ENCODE results near the gene SYTL3.

The SYTL3 gene

GRCh38 chr6:158662607-158662953, 12.7 kb downstream of the SYTL3 start:
- TF ChIP-seq, protein P1, sequence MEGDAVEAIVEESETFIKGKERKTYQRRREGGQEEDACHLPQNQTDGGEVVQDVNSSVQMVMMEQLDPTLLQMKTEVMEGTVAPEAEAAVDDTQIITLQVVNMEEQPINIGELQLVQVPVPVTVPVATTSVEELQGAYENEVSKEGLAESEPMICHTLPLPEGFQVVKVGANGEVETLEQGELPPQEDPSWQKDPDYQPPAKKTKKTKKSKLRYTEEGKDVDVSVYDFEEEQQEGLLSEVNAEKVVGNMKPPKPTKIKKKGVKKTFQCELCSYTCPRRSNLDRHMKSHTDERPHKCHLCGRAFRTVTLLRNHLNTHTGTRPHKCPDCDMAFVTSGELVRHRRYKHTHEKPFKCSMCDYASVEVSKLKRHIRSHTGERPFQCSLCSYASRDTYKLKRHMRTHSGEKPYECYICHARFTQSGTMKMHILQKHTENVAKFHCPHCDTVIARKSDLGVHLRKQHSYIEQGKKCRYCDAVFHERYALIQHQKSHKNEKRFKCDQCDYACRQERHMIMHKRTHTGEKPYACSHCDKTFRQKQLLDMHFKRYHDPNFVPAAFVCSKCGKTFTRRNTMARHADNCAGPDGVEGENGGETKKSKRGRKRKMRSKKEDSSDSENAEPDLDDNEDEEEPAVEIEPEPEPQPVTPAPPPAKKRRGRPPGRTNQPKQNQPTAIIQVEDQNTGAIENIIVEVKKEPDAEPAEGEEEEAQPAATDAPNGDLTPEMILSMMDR (IDR thresholded peaks at IDR 0.05; ENCODE audit: low read depth, low read length, missing control alignments) = no peak
- H3K4me3 ChIP-seq (ENCODE audit: low read depth, low read length) = no peak overlapping the region
- DNase-seq (ENCODE audit: low read depth) = no peak

GRCh38 chr6:158662954-158663624, 13.2 kb downstream of the SYTL3 start:
- H3K4me3 ChIP-seq (ENCODE audit: low read depth, low read length) = no peak overlapping the region
- TF ChIP-seq, protein P1 (IDR thresholded peaks at IDR 0.05; ENCODE audit: low read depth, low read length, missing control alignments) = no peak
- DNase-seq (ENCODE audit: low read depth) = no peak

DNA sequence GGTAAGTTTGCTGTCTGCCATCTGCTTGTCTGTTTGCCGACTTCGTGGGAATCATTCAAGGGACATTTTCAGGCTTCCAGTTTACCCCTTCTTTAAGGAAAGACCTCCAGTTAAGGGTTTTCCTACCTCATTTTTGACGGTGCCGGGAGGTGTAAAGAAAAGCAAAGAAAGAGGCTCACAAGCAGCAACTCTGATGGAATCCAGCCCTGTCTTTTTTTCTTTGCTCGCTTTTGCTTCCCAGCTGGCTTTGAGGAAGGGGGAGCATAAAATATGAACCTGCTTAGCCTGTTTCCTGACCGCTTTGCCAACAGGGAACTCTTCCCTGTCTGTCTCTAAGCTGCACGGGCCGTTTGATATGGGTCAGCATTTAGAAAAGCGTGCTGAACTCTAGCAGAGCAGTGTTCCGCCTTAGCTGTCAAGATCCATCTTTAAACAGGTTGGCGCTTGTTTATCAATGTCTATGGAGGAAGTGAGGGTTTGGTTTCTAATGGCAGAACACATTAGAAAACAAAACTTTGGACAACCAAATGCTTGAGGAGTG, 13.8 kb downstream of the SYTL3 start:
- no peak for DNase-seq (ENCODE audit: low read depth)
- H3K4me3 ChIP-seq (ENCODE audit: low read depth, low read length) = no peak overlapping the region

DNA sequence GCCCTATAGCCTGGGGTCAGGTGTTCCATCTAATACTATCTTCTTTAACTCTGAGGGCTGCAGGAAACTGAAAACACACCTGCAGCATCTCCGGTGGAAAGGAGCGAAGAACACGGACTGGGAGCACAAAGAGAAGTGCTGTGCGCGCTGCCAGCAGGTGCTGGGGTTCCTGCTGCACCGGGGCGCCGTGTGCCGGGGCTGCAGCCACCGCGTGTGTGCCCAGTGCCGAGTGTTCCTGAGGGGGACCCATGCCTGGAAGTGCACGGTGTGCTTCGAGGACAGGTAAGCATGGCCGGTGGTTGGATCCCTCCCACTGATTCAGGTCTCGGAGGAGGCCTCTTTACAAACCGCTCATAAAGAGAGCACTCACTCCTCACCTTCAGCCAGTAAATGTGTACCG, 15.5 kb downstream of the SYTL3 start:
- TF ChIP-seq, protein P1 (IDR thresholded peaks at IDR 0.05; ENCODE audit: low read depth, low read length, missing control alignments) = no peak
- no peak overlapping the region for H3K4me3 ChIP-seq (ENCODE audit: low read depth, low read length)
- DNase-seq (ENCODE audit: low read depth) = no peak

More for the DNA sequence above, 13.8 kb downstream of the SYTL3 start:
- TF ChIP-seq, protein P1 (IDR thresholded peaks at IDR 0.05; ENCODE audit: low read depth, low read length, missing control alignments) = no peak

DNA sequence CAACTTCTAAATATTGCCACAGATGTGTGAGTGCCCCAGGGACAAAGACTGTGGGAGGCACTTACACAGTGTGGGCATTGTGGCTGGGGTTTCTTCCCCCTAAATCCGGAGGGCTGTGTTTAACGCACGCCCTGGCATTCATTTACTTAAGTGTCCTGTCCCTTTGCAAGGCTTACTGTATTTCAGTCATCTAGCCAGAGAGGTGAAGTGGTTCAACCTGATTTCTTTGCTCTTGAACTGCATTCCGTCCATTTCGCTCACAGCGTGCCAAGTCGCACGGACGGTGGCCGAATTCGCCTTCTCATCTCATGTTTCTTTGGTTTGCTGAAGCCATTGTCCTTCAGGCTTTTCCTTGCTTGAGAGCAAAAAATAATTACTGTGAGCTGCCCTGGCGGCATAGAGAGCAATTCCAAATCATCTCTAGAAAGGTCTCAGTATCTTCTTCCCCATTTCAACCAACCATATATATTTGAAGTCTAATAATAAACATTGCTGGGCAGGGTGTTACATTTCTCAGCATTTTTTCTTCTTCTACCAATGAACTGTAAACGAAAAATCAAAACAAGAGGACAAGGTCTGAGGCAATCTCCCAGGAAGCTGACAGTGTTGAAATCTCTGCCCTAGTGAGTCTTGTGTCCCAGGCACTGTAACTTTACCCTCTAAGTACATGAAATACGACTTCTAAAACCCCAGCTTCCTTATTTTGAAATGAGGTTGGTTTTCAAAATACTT, 16.9 kb downstream of the SYTL3 start:
- no peak overlapping the region for H3K4me3 ChIP-seq (ENCODE audit: low read depth, low read length)
- TF ChIP-seq, protein P1 (IDR thresholded peaks at IDR 0.05; ENCODE audit: low read depth, low read length, missing control alignments) = no peak
- DNase-seq (ENCODE audit: low read depth) = no peak

GRCh38 chr6:158667360-158667981, 17.6 kb downstream of the SYTL3 start:
- TF ChIP-seq, protein P1 (IDR thresholded peaks at IDR 0.05; ENCODE audit: low read depth, low read length, missing control alignments) = no peak
- H3K4me3 ChIP-seq (ENCODE audit: low read depth, low read length) = no peak overlapping the region
- DNase-seq (ENCODE audit: low read depth) = no peak
